Effector memory CD4-positive, alpha-beta T cell (primary cell): ENCODE measurements around the gene ZBTB7C.
"Not testable (repeated sequence)": the region's sequence is repeated elsewhere in the genome, so short reads cannot be mapped to it uniquely, and the experiment has no call there.

Experiments used
- DNase-seq, 3 donors: peaks; one replicate each; pipeline ENCODE4 v3.0.0-alpha.2; 2020
- H3K27ac ChIP-seq: 2 replicates; pipeline ENCODE4 v1.7.0; 2013; ENCODE audit warnings: mild to moderate bottlenecking, low read length, moderate library complexity; ENCODE audit not compliant: insufficient read depth, poor library complexity, severe bottlenecking
- H3K27me3 ChIP-seq: replicated peaks from 2 replicates; pipeline ENCODE4 v1.7.0; 2013; ENCODE audit warnings: mild to moderate bottlenecking, low read length; ENCODE audit not compliant: insufficient read depth, control insufficient read depth, poor library complexity, severe bottlenecking
- H3K36me3 ChIP-seq: 2 replicates; pipeline ENCODE4 v1.7.0; 2013; ENCODE audit warnings: mild to moderate bottlenecking, low read length, moderate library complexity; ENCODE audit not compliant: control insufficient read depth, insufficient read depth
- H3K4me1 ChIP-seq: 2 replicates; pipeline ENCODE4 v1.7.0; 2013; ENCODE audit warnings: low read length, mild to moderate bottlenecking; ENCODE audit not compliant: control insufficient read depth, insufficient read depth, poor library complexity, severe bottlenecking
- H3K4me3 ChIP-seq: 2 replicates; pipeline ENCODE4 v1.7.0; 2013; ENCODE audit warnings: low read length, low read depth, mild to moderate bottlenecking; ENCODE audit not compliant: insufficient read depth, poor library complexity, severe bottlenecking
- H3K9me3 ChIP-seq: 2 replicates; pipeline ENCODE4 v1.7.0; 2013; ENCODE audit warnings: mild to moderate bottlenecking, low read length, moderate library complexity; ENCODE audit not compliant: control insufficient read depth

ZBTB7C gene

GRCh38 chr18:48442761-48443160 lies 33.6 kb upstream of the ZBTB7C start:
- Histone ChIP-seq H3K4me3 (no peak overlapping the region), H3K4me1 (peaks cover 4% of the 10 kb centered on the region), H3K9me3 (no peaks in the 10 kb centered on the region), H3K27me3 (no peaks in the 10 kb centered on the region), H3K27ac (no peak overlapping the region), H3K36me3 (no peaks in the 10 kb centered on the region)
- DNase-seq, result no peak

- H3K4me1 ChIP-seq, result no peaks in the 10 kb centered on the region
- H3K36me3 ChIP-seq, result no peaks in the 10 kb centered on the region
- DNase-seq, result no peak
- no peaks in the 10 kb centered on the region for H3K9me3 ChIP-seq
- H3K27me3 ChIP-seq, result no peaks in the 10 kb centered on the region
- no peak overlapping the region for H3K27ac ChIP-seq
- no peak overlapping the region for H3K4me3 ChIP-seq
Measured at GRCh38 chr18:48441405-48441881, 32.3 kb upstream of the ZBTB7C start.

DNA sequence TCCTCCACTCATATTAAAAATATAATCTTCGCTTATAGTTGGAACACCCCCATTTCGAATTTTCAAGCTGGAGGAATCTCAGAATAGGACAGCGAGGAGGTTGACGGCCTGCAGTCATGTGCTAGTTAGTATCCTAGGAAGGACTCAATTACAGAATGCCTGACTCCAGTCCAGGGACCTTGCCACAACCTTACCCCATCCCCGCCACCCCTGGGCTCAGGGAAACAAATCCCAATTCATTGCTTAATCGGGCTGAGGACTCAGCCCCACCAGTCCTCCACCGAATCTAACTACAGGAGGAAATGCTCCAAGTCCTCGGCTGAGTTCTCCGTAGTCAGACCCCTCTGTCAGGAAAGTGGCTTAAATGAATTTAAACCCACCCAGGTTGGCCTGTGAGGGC lies 31.7 kb upstream of the ZBTB7C start:
- Histone ChIP-seq H3K4me3 (no peak overlapping the region), H3K36me3 (no peaks in the 10 kb centered on the region), H3K4me1 (no peaks in the 10 kb centered on the region), H3K27ac (no peak overlapping the region), H3K9me3 (no peaks in the 10 kb centered on the region), H3K27me3 (no peaks in the 10 kb centered on the region)
- DNase-seq, result no peak

DNA sequence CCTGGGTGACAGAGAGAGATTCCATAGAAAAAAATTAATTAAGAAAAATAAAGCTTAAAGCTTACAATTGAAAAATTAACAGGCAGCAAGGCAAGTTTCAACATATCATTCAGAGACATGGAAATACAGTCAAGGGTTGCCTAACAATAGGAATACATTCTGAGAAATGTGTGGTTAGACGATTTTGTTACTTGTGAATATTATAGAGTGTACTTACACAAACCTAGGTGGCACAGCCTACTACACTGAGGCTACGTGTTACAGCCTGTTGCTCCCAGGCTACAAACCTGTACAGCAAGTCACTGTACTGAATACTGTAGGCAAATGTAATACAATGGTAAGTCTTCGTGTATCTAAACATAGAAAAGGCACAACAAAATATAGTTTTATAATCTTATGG lies 27.7 kb upstream of the ZBTB7C start:
- no peaks in the 10 kb centered on the region for H3K27me3 ChIP-seq
- H3K36me3 ChIP-seq, result no peaks in the 10 kb centered on the region
- no peaks in the 10 kb centered on the region for H3K9me3 ChIP-seq
- H3K4me3 ChIP-seq, result no peak overlapping the region
- DNase-seq, result no peak
- H3K27ac ChIP-seq, result no peak overlapping the region
- no peaks in the 10 kb centered on the region for H3K4me1 ChIP-seq

DNA sequence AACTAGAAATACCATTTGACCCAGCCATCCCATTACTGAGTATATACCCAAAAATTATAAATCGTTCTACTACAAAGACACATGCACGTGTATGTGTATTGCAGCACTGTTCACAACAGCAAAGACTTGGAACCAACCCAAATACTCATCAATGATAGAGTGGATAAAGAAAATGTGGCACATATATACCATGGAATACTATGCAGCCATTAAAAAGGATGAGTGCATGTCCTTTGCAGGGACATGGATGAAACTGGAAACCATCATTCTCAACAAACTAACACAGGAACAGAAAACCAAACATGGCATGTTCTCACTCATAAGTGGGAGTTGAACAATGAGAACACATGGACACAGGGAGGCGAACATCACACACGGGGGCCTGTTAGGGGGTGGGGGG lies 25.2 kb upstream of the ZBTB7C start:
- not testable (repeated sequence) for H3K27me3 ChIP-seq, H3K27ac ChIP-seq, H3K4me3 ChIP-seq, H3K9me3 ChIP-seq, H3K4me1 ChIP-seq, DNase-seq, H3K36me3 ChIP-seq

DNA sequence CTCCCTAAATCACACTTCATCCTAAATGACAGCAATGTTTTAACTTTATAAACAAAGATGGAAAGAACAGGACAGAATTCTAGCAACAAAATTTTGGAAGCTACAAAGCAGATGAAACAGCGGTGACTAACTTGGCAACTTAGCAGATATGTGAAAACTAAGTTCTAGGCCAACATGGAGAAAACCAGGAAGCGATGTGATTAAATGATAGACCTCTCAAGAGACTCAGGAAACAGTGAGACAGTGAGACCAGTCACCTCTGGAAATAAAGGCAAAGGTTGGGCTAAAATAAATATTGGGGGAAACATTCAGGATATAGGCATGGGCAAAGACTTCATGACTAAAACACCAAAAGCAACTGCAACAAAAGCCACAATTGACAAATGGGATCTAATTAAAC lies 24.4 kb upstream of the ZBTB7C start:
- DNase-seq, result no peak
- no peaks in the 10 kb centered on the region for H3K4me1 ChIP-seq
- no peaks in the 10 kb centered on the region for H3K36me3 ChIP-seq
- H3K27ac ChIP-seq, result no peak overlapping the region
- H3K4me3 ChIP-seq, result no peak overlapping the region
- no peaks in the 10 kb centered on the region for H3K9me3 ChIP-seq
- H3K27me3 ChIP-seq, result no peaks in the 10 kb centered on the region

DNA sequence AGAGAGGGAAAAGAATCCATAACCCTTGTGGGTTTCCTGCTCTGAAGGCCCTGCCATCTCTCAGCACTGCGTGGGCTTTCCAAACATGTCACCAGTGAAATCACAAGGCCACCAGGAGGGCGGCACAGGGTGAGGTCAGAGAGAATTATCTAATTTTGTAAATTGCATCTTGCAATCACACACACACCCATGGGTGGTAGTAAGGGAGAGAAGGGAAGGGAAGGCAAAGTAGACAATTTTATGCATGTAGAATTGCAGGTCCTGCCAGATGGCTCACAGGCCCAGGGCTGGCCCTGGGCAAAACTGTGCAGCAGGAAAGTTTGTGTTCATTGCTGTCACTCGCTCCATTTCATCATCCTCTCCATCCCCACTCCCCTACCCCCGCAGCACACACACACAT lies 21.0 kb upstream of the ZBTB7C start:
- no peaks in the 10 kb centered on the region for H3K4me1 ChIP-seq
- peaks cover 5% of the 10 kb centered on the region for H3K27me3 ChIP-seq
- H3K36me3 ChIP-seq, result no peaks in the 10 kb centered on the region
- H3K9me3 ChIP-seq, result no peaks in the 10 kb centered on the region
- no peak overlapping the region for H3K4me3 ChIP-seq
- no peak for DNase-seq
- H3K27ac ChIP-seq, result no peak overlapping the region

- no peaks in the 10 kb centered on the region for H3K36me3 ChIP-seq
- H3K4me3 ChIP-seq, result no peak overlapping the region
- DNase-seq, result no peak
- H3K4me1 ChIP-seq, result no peaks in the 10 kb centered on the region
- peaks cover 5% of the 10 kb centered on the region for H3K27me3 ChIP-seq
- H3K9me3 ChIP-seq, result no peaks in the 10 kb centered on the region
- H3K27ac ChIP-seq, result no peak overlapping the region
Measured at GRCh38 chr18:48428475-48429177, 19.4 kb upstream of the ZBTB7C start.

- H3K27ac ChIP-seq, result no peak overlapping the region
- H3K9me3 ChIP-seq, result no peaks in the 10 kb centered on the region
- no peaks in the 10 kb centered on the region for H3K4me1 ChIP-seq
- no peaks in the 10 kb centered on the region for H3K36me3 ChIP-seq
- DNase-seq, result no peak
- H3K27me3 ChIP-seq, result peaks cover 5% of the 10 kb centered on the region
- H3K4me3 ChIP-seq, result no peak overlapping the region
Measured at GRCh38 chr18:48422947-48423378, 13.8 kb upstream of the ZBTB7C start.

GRCh38 chr18:48419277-48420022 lies 10.3 kb upstream of the ZBTB7C start:
- no peak for DNase-seq
- Histone ChIP-seq H3K4me1 (no peaks in the 10 kb centered on the region), H3K36me3 (no peaks in the 10 kb centered on the region), H3K9me3 (no peaks in the 10 kb centered on the region), H3K4me3 (no peak overlapping the region), H3K27me3 (peaks cover 6% of the 10 kb centered on the region), H3K27ac (no peak overlapping the region)
